Neural cell (in vitro differentiated cells): ENCODE measurements around the gene ZNF117. TPM values are rescaled to one million over a fixed set of nuclear protein-coding genes. Genes with fewer than 3 reads are reported as not detected.

ENCODE experiments used
- H2AFZ ChIP-seq: fragments of 200-600, 300-800 bp; sonication (generic), shearing (Covaris generic); 2 replicates; pipeline ENCODE4 v1.6.0; 2014; ENCODE audit warnings: low read depth, mild to moderate bottlenecking, antibody characterized with exemption, low read length, moderate library complexity
- H3F3A ChIP-seq: fragments of 200-600 bp; shearing (Covaris generic); 2 replicates; pipeline ENCODE4 v1.6.1; 2016; ENCODE audit warnings: mild to moderate bottlenecking, moderate library complexity, mixed read lengths, antibody characterized with exemption, low read length; ENCODE audit not compliant: insufficient read depth, poor library complexity, severe bottlenecking
- H3K27ac ChIP-seq: fragments of 200-600, 300-800 bp; sonication (generic), shearing (Covaris generic); 2 replicates; pipeline ENCODE4 v1.5.1; 2014; ENCODE audit warnings: mild to moderate bottlenecking, low read length, moderate library complexity
- H3K27me3 ChIP-seq: fragments of 300-800, 200-600 bp; sonication (generic), shearing (Covaris generic); 2 replicates; pipeline ENCODE4 v1.6.0; 2014; ENCODE audit warnings: mild to moderate bottlenecking, low read depth, low read length, moderate library complexity; ENCODE audit not compliant: insufficient read depth
- H3K36me3 ChIP-seq: fragments of 300-800, 200-600 bp; sonication (generic), shearing (Covaris generic); 2 replicates; pipeline ENCODE4 v1.5.1; 2014; ENCODE audit warnings: mild to moderate bottlenecking, antibody characterized with exemption, low read length, moderate library complexity; ENCODE audit not compliant: insufficient read depth
- H3K4me2 ChIP-seq: fragments of 300-800, 200-600 bp; sonication (generic), shearing (Covaris generic); 2 replicates; pipeline ENCODE4 v1.6.0; 2014; ENCODE audit warnings: mild to moderate bottlenecking, low read length
- H3K4me3 ChIP-seq: fragments of 300-800, 200-600 bp; sonication (generic), shearing (Covaris generic); 2 replicates; pipeline ENCODE4 v1.5.1; 2014; ENCODE audit warnings: mild to moderate bottlenecking, low read length, moderate library complexity
- H3K79me2 ChIP-seq: fragments of 200-600 bp; shearing (Covaris generic); replicated peaks from 2 replicates; pipeline ENCODE4 v1.6.0; 2014; ENCODE audit warnings: mild to moderate bottlenecking, low read length, moderate library complexity; ENCODE audit not compliant: insufficient read depth
- H3K9ac ChIP-seq: fragments of 300-800, 200-600 bp; sonication (generic), shearing (Covaris generic); 2 replicates; pipeline ENCODE4 v1.6.1; 2016; ENCODE audit warnings: mild to moderate bottlenecking, low read length, mixed read lengths
- H3K9me2 ChIP-seq: fragments of 200-600 bp; shearing (Covaris generic); 2 replicates; pipeline ENCODE4 v1.6.1; 2016; ENCODE audit warnings: mild to moderate bottlenecking, low read length, mixed read lengths; ENCODE audit not compliant: insufficient read depth
- H3K9me3 ChIP-seq: fragments of 200-600, 300-800 bp; sonication (generic), shearing (Covaris generic); 2 replicates; pipeline ENCODE4 v1.6.1; 2016; ENCODE audit warnings: mild to moderate bottlenecking, mixed run types, low read length, moderate library complexity, mixed read lengths
- H4K20me1 ChIP-seq: fragments of 200-600 bp; shearing (Covaris generic); 2 replicates; pipeline ENCODE4 v1.6.1; 2016; ENCODE audit warnings: mild to moderate bottlenecking, mixed run types; ENCODE audit not compliant: insufficient read depth
- CTCF ChIP-seq: fragments of 450-650 bp; IDR thresholded peaks from 2 replicates; pipeline ENCODE4 v1.5.1; 2014; ENCODE audit warnings: antibody characterized with exemption, mild to moderate bottlenecking, moderate library complexity; ENCODE audit not compliant: poor library complexity, severe bottlenecking
- EP300 ChIP-seq: fragments of 450-650 bp; conservative IDR thresholded peaks from 2 replicates; pipeline ENCODE4 v1.6.1; 2014; ENCODE audit warnings: antibody characterized with exemption, mild to moderate bottlenecking, moderate library complexity; ENCODE audit not compliant: poor library complexity, severe bottlenecking
- EZH2 ChIP-seq: fragments of 200-600, 300-800 bp; shearing (Covaris generic), sonication (generic); IDR thresholded peaks from 2 replicates; pipeline ENCODE4 v1.6.1; 2014; ENCODE audit warnings: antibody characterized with exemption, low read length, borderline replicate concordance, mild to moderate bottlenecking; ENCODE audit not compliant: insufficient read depth, poor library complexity, severe bottlenecking
- MXI1 ChIP-seq: fragments of 450-650 bp; conservative IDR thresholded peaks from 2 replicates; pipeline ENCODE4 v1.6.1; 2014; ENCODE audit warnings: antibody characterized with exemption, mild to moderate bottlenecking; ENCODE audit not compliant: poor library complexity, severe bottlenecking
- POLR2AphosphoS5 ChIP-seq: IDR thresholded peaks from 2 replicates; pipeline ENCODE4 v1.6.1; 2012
- RAD21 ChIP-seq: fragments of 450-650 bp; conservative IDR thresholded peaks from 2 replicates; pipeline ENCODE4 v1.6.1; 2014; ENCODE audit warnings: antibody characterized with exemption, mild to moderate bottlenecking, moderate library complexity
- REST ChIP-seq: IDR thresholded peaks from 2 replicates; pipeline ENCODE4 v1.6.1; 2012; ENCODE audit warnings: borderline replicate concordance
- SMC3 ChIP-seq: fragments of 450-650 bp; conservative IDR thresholded peaks from 2 replicates; pipeline ENCODE4 v1.6.1; 2014; ENCODE audit warnings: antibody characterized with exemption, mild to moderate bottlenecking, moderate library complexity; ENCODE audit not compliant: poor library complexity
- TAF1 ChIP-seq: IDR thresholded peaks from 2 replicates; pipeline ENCODE4 v1.6.1; 2012; ENCODE audit warnings: low read depth
- polyA plus RNA-seq: library from polyadenylated mRNA; depleted of rRNA; stranded (reverse); fragments of >200 nt; gene quantifications from 2 replicates; pipeline ENCODE4 v1.2.3, GENCODE V29; 2014

Gene ZNF117
- polyA plus RNA-seq, 1 donor from 2014 or later: 112 TPM

GRCh38 chr7:64996305-64996704, 5.5 kb upstream of the ZNF117 start:
- Histone ChIP-seq H2AFZ (no peak overlapping the region), H3K4me3 (no peak overlapping the region), H3K9ac (no peak overlapping the region), H4K20me1 (no peaks in the 10 kb centered on the region), H3K9me2 (no peaks in the 10 kb centered on the region), H3F3A (no peaks in the 10 kb centered on the region), H3K4me2 (no peak overlapping the region), H3K36me3 (peaks cover 31% of the 10 kb centered on the region), H3K9me3 (peaks cover 62% of the 10 kb centered on the region), H3K27ac (no peak overlapping the region), H3K27me3 (no peaks in the 10 kb centered on the region), H3K79me2 (peaks cover 16% of the 10 kb centered on the region)
- no peak for TF ChIP-seq SMC3

GRCh38 chr7:64993901-64994300, 3.1 kb upstream of the ZNF117 start:
- no peak for TF ChIP-seq SMC3
- TF ChIP-seq RAD21: no peak
- no peak for TF ChIP-seq POLR2AphosphoS5
- no peak for TF ChIP-seq MXI1
- TF ChIP-seq REST: no peak
- no peak for TF ChIP-seq CTCF
- TF ChIP-seq EP300: no peak
- TF ChIP-seq EZH2: no peak
- no peak for TF ChIP-seq TAF1
- no peaks in the 10 kb centered on the region for H4K20me1 ChIP-seq
- peaks cover 4% of the 10 kb centered on the region for H3K79me2 ChIP-seq
- H3K9me2 ChIP-seq: no peaks in the 10 kb centered on the region
- H3K9me3 ChIP-seq: peaks cover 55% of the 10 kb centered on the region
- no peaks in the 10 kb centered on the region for H3F3A ChIP-seq
- peaks cover 29% of the 10 kb centered on the region for H3K36me3 ChIP-seq
- H3K9ac ChIP-seq: no peak overlapping the region
- H3K27me3 ChIP-seq: no peaks in the 10 kb centered on the region
- no peak overlapping the region for H3K4me2 ChIP-seq
- no peak overlapping the region for H2AFZ ChIP-seq
- no peak overlapping the region for H3K4me3 ChIP-seq
- H3K27ac ChIP-seq: no peak overlapping the region

GRCh38 chr7:64992971-64993370, 2.1 kb upstream of the ZNF117 start:
- Histone ChIP-seq H3K4me2 (no peak overlapping the region), H2AFZ (no peak overlapping the region), H3K9me3 (peaks cover 55% of the 10 kb centered on the region), H3K79me2 (peaks cover 5% of the 10 kb centered on the region), H3K36me3 (peaks cover 25% of the 10 kb centered on the region), H3K27me3 (no peaks in the 10 kb centered on the region), H3K4me3 (no peak overlapping the region), H3F3A (no peaks in the 10 kb centered on the region), H4K20me1 (no peaks in the 10 kb centered on the region), H3K9me2 (no peaks in the 10 kb centered on the region), H3K9ac (no peak overlapping the region), H3K27ac (no peak overlapping the region)
- TF ChIP-seq MXI1: no peak
- no peak for TF ChIP-seq EZH2
- TF ChIP-seq CTCF: no peak
- no peak for TF ChIP-seq REST
- no peak for TF ChIP-seq POLR2AphosphoS5
- no peak for TF ChIP-seq RAD21
